KMS-11 (cell line): ENCODE measurements around the gene IL10.

ENCODE experiments used
- H2AFZ ChIP-seq: fragments of 200-600 bp; sonication (generic); 2 replicates; pipeline ENCODE4 v1.6.1; 2016; ENCODE audit warnings: antibody characterized with exemption, mixed run types, low read depth
- H3K27ac ChIP-seq: fragments of 200-600 bp; sonication (generic); 2 replicates; pipeline ENCODE4 v1.6.1; 2016; ENCODE audit warnings: mild to moderate bottlenecking, mixed run types
- H3K27me3 ChIP-seq: fragments of 200-600 bp; sonication (generic); 2 replicates; pipeline ENCODE4 v1.6.1; 2017; ENCODE audit warnings: mild to moderate bottlenecking, low read depth, mixed run types, moderate library complexity; ENCODE audit not compliant: insufficient read depth
- H3K36me3 ChIP-seq: fragments of 200-600 bp; sonication (generic); 2 replicates; pipeline ENCODE4 v1.6.1; 2017; ENCODE audit warnings: mild to moderate bottlenecking, mixed run types; ENCODE audit not compliant: insufficient read depth
- H3K4me1 ChIP-seq: fragments of 200-600 bp; sonication (generic); 2 replicates; pipeline ENCODE4 v1.6.1; 2016; ENCODE audit warnings: mild to moderate bottlenecking, low read depth, mixed run types; ENCODE audit not compliant: poor library complexity, severe bottlenecking
- H3K4me2 ChIP-seq: fragments of 200-600 bp; sonication (generic); 2 replicates; pipeline ENCODE4 v1.7.0; 2016; ENCODE audit warnings: mild to moderate bottlenecking, mixed run types
- H3K4me3 ChIP-seq: fragments of 200-600 bp; sonication (generic); IDR thresholded peaks from 2 replicates; pipeline ENCODE4 v1.6.1; 2017; ENCODE audit warnings: low read depth, low read length, mixed read lengths; ENCODE audit not compliant: insufficient read depth
- H3K79me2 ChIP-seq: fragments of 200-600 bp; sonication (generic); 2 replicates; pipeline ENCODE4 v1.6.1; 2016; ENCODE audit warnings: low read depth, mixed run types; ENCODE audit not compliant: insufficient read depth
- H3K9ac ChIP-seq: fragments of 200-600 bp; sonication (generic); 2 replicates; pipeline ENCODE4 v1.6.1; 2016; ENCODE audit warnings: mild to moderate bottlenecking, mixed run types
- H4K20me1 ChIP-seq: fragments of 200-600 bp; sonication (generic); 2 replicates; pipeline ENCODE4 v1.6.1; 2016; ENCODE audit warnings: mild to moderate bottlenecking, mixed run types; ENCODE audit not compliant: insufficient read depth
- CTCF ChIP-seq: fragments of 200-600 bp; sonication (generic); conservative IDR thresholded peaks from 2 replicates; pipeline ENCODE4 v1.6.1; 2017; ENCODE audit warnings: low read depth, mild to moderate bottlenecking, antibody characterized with exemption, low read length, moderate library complexity, mixed read lengths

IL10 gene

GRCh38 chr1:206761159-206761768 is 11.0 kb downstream of the IL10 start:
- no peak overlapping the region for H3K4me2 ChIP-seq
- H3K79me2 ChIP-seq, result no peaks in the 10 kb centered on the region
- no peak overlapping the region for H3K4me3 ChIP-seq
- H3K27ac ChIP-seq, result no peak overlapping the region
- no peaks in the 10 kb centered on the region for H3K36me3 ChIP-seq
- TF ChIP-seq CTCF, result no peak
- no peaks in the 10 kb centered on the region for H4K20me1 ChIP-seq
- H3K27me3 ChIP-seq, result no peaks in the 10 kb centered on the region
- no peak overlapping the region for H2AFZ ChIP-seq
- H3K9ac ChIP-seq, result no peak overlapping the region
- peaks cover 14% of the 10 kb centered on the region for H3K4me1 ChIP-seq

- no peak overlapping the region for H3K4me3 ChIP-seq
- no peak overlapping the region for H2AFZ ChIP-seq
- no peaks in the 10 kb centered on the region for H3K79me2 ChIP-seq
- H3K27ac ChIP-seq, result no peak overlapping the region
- no peaks in the 10 kb centered on the region for H3K27me3 ChIP-seq
- H4K20me1 ChIP-seq, result no peaks in the 10 kb centered on the region
- TF ChIP-seq CTCF, result no peak
- H3K36me3 ChIP-seq, result no peaks in the 10 kb centered on the region
- no peak overlapping the region for H3K9ac ChIP-seq
- peaks cover 7% of the 10 kb centered on the region for H3K4me1 ChIP-seq
- no peak overlapping the region for H3K4me2 ChIP-seq
Observed at GRCh38 chr1:206760590-206760989, 11.7 kb downstream of the IL10 start.

GRCh38 chr1:206757524-206758266 is 14.6 kb downstream of the IL10 start:
- no peak for TF ChIP-seq CTCF
- Histone ChIP-seq H3K4me3 (no peak overlapping the region), H3K4me2 (no peak overlapping the region), H2AFZ (no peak overlapping the region), H3K4me1 (no peaks in the 10 kb centered on the region), H3K27ac (no peak overlapping the region), H3K36me3 (no peaks in the 10 kb centered on the region), H4K20me1 (no peaks in the 10 kb centered on the region), H3K79me2 (no peaks in the 10 kb centered on the region), H3K27me3 (no peaks in the 10 kb centered on the region), H3K9ac (no peak overlapping the region)

- Histone ChIP-seq H4K20me1 (no peaks in the 10 kb centered on the region), H3K79me2 (no peaks in the 10 kb centered on the region), H3K9ac (no peak overlapping the region), H3K27me3 (no peaks in the 10 kb centered on the region), H3K4me2 (no peak overlapping the region), H3K4me1 (no peaks in the 10 kb centered on the region), H3K27ac (no peak overlapping the region), H3K36me3 (no peaks in the 10 kb centered on the region), H2AFZ (no peak overlapping the region), H3K4me3 (no peak overlapping the region)
- no peak for TF ChIP-seq CTCF
Observed at GRCh38 chr1:206754011-206754410, 18.3 kb downstream of the IL10 start.
